ENCODE measurements around the gene NUP35. TPM values are rescaled to one million over a fixed set of nuclear protein-coding genes. Genes with fewer than 3 reads are reported as not detected.

Gene NUP35
- total RNA-seq, 1 experiment from 2014 or later: 33.4 TPM

- ChIA-PET RAD21 (ENCODE audit: low non-redundant PET in 1 of 2, low total read pairs in 2 of 2, uncharacterized antibody in 2 of 2, unreplicated experiment in 2 of 2) (no interaction called here), CTCF (no interaction called here), POLR2A (interaction anchor here (0.7 kb wide), 1 partner anchor 922 kb away, joined by 3 read pairs; no protein-coding TSS in a partner anchor)
- ATAC-seq: no peak
- Histone ChIP-seq H3K36me3 (ENCODE audit: control insufficient read depth in 1 of 2, insufficient read depth in 2 of 2, low read length in 2 of 2) (peaks cover 0 to 4% of the 10 kb centered on the region in 2 experiments; a peak in 1 of 4 replicates), H3K79me2 (ENCODE audit: insufficient read depth, low read length) (peaks cover 74% of the 10 kb centered on the region), H3K27ac (ENCODE audit: low read depth, low read length) (no peak overlapping the region), H2AFZ (ENCODE audit: low read depth, low read length, poor library complexity, severe bottlenecking) (no peak overlapping the region), H3K9me2 (ENCODE audit: insufficient read depth) (no peaks in the 10 kb centered on the region), H3K9me3 (ENCODE audit: control insufficient read depth in 1 of 2, insufficient read depth in 1 of 2, low read depth in 1 of 2, low read length in 2 of 2) (no peaks in the 10 kb centered on the region), H3K4me1 (ENCODE audit: control insufficient read depth in 1 of 2, insufficient read depth in 2 of 2, low read length in 2 of 2) (peaks cover 7 to 19% of the 10 kb centered on the region in 2 experiments; a peak in 3 of 4 replicates), H3K9ac (ENCODE audit: low read length) (no peak overlapping the region), H4K20me1 (ENCODE audit: insufficient read depth) (peaks cover 5% of the 10 kb centered on the region; the same call in 1 of the 2 replicates), H3K27me3 (ENCODE audit: insufficient read depth, low read length) (no peaks in the 10 kb centered on the region), H3K4me2 (ENCODE audit: low read length) (no peak overlapping the region), H3K4me3 (replicated peaks in 1 of 2; ENCODE audit: low read depth in 1 of 2, low read length in 2 of 2) (no peak overlapping the region)
- intact Hi-C loops (cut with micrococcal nuclease): no loop called here
- no TSS peak for BruUV-seq (replicated peaks)
- DNase-seq (ENCODE audit: low read depth, low spot score): no peak
- no peak for TF ChIP-seq POLR2A (IDR thresholded peaks at IDR 0.05; ENCODE audit: borderline replicate concordance, extremely low read depth, insufficient read depth, insufficient read length)
- TF ChIP-seq EZH2phosphoT487 (IDR thresholded peaks at IDR 0.05; ENCODE audit: borderline replicate concordance): no peak
- no peak for TF ChIP-seq EGR1 (IDR thresholded peaks at IDR 0.05; ENCODE audit: low read depth)
- no peak for TF ChIP-seq RAD21 (IDR thresholded peaks at IDR 0.05; ENCODE audit: low read depth)
- TF ChIP-seq, protein P1, sequence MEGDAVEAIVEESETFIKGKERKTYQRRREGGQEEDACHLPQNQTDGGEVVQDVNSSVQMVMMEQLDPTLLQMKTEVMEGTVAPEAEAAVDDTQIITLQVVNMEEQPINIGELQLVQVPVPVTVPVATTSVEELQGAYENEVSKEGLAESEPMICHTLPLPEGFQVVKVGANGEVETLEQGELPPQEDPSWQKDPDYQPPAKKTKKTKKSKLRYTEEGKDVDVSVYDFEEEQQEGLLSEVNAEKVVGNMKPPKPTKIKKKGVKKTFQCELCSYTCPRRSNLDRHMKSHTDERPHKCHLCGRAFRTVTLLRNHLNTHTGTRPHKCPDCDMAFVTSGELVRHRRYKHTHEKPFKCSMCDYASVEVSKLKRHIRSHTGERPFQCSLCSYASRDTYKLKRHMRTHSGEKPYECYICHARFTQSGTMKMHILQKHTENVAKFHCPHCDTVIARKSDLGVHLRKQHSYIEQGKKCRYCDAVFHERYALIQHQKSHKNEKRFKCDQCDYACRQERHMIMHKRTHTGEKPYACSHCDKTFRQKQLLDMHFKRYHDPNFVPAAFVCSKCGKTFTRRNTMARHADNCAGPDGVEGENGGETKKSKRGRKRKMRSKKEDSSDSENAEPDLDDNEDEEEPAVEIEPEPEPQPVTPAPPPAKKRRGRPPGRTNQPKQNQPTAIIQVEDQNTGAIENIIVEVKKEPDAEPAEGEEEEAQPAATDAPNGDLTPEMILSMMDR (IDR thresholded peaks at IDR 0.05 in 2 of 3, conservative IDR thresholded peaks at IDR 0.05 in 1 of 3; ENCODE audit: borderline replicate concordance in 1 of 3, insufficient read depth in 1 of 3, low read depth in 2 of 3, low read length in 2 of 3): no peak
- no peak for TF ChIP-seq MAX (IDR thresholded peaks at IDR 0.05)
- TF ChIP-seq SIN3A (IDR thresholded peaks at IDR 0.05; ENCODE audit: low read depth): no peak
- TF ChIP-seq ZBTB33 (IDR thresholded peaks at IDR 0.05; ENCODE audit: extremely low read depth, insufficient replicate concordance, low read length): no peak
- no peak for TF ChIP-seq JUND (IDR thresholded peaks at IDR 0.05)
These were observed 2.4 kb downstream of the NUP35 start for GRCh38 chr2:183126635-183127034.
